CD8-positive, alpha-beta memory T cell (primary cell): Measurements from ENCODE around the gene C12orf75. TPM values are rescaled to one million over a fixed set of nuclear protein-coding genes. Genes with fewer than 3 reads are reported as not detected.
"Not testable (repeated sequence)": the region's sequence is repeated elsewhere in the genome, so short reads cannot be mapped to it uniquely, and the experiment has no call there.

Experiments
- CTCF ChIA-PET: fragments of 350-600 bp; sonication (Branson Sonifier 250); formaldehyde crosslinking; loops from one replicate; lab custom pipeline; 2021; ENCODE audit warnings: antibody characterized with exemption; lab: Charles Lee
- POLR2A ChIA-PET: fragments of 350-600 bp; sonication (Branson Sonifier 250); formaldehyde crosslinking; loops from one replicate; lab custom pipeline; 2021; ENCODE audit warnings: antibody characterized with exemption; lab: Charles Lee
- DNase-seq, 5 donors: peaks; one replicate each; pipeline versions ENCODE4 v3.0.0 to v3.0.0-alpha.2; 2020 to 2022; ENCODE audit warnings: mixed read lengths in 1 of 5
- H3K27ac ChIP-seq: one replicate; pipeline ENCODE4 v1.7.0; 2013; ENCODE audit warnings: low read depth, mild to moderate bottlenecking, low read length, moderate library complexity
- H3K27me3 ChIP-seq: 2 replicates; pipeline ENCODE4 v1.7.0; 2013; ENCODE audit warnings: low read length, mild to moderate bottlenecking; ENCODE audit not compliant: insufficient read depth, poor library complexity, severe bottlenecking
- H3K36me3 ChIP-seq: 2 replicates; pipeline ENCODE4 v1.7.0; 2013; ENCODE audit warnings: mild to moderate bottlenecking, low read length, moderate library complexity; ENCODE audit not compliant: insufficient read depth
- H3K4me1 ChIP-seq: 2 replicates; pipeline ENCODE4 v1.7.0; 2013; ENCODE audit warnings: mild to moderate bottlenecking, low read length, moderate library complexity; ENCODE audit not compliant: insufficient read depth
- H3K4me3 ChIP-seq: 2 replicates; pipeline ENCODE4 v1.7.0; 2013; ENCODE audit warnings: mild to moderate bottlenecking, low read length
- H3K9me3 ChIP-seq: 2 replicates; pipeline ENCODE4 v1.7.0; 2013; ENCODE audit warnings: mild to moderate bottlenecking, low read length
- H3K27ac Mint-ChIP-seq, 8 donors: one replicate each; pipeline ENCODE4 v1.8.0; 2020 to 2021; ENCODE audit warnings: mixed read lengths in 8 of 8, mild to moderate bottlenecking in 6 of 8, inconsistent platforms in 3 of 8, moderate library complexity in 3 of 8
- H3K27me3 Mint-ChIP-seq, 2 donors: one replicate each; pipeline ENCODE4 v1.8.0; 2020 to 2021; ENCODE audit warnings: mixed read lengths in 2 of 2, mild to moderate bottlenecking in 1 of 2, moderate library complexity in 1 of 2
- H3K36me3 Mint-ChIP-seq, 3 donors: one replicate each; pipeline ENCODE4 v1.8.0; 2020 to 2021; ENCODE audit warnings: mixed read lengths in 3 of 3, inconsistent platforms in 1 of 3, mild to moderate bottlenecking in 1 of 3
- H3K4me1 Mint-ChIP-seq, 3 donors: one replicate each; pipeline ENCODE4 v1.8.0; 2020 to 2021; ENCODE audit warnings: mixed read lengths in 3 of 3, inconsistent platforms in 1 of 3, mild to moderate bottlenecking in 1 of 3
- H3K4me3 Mint-ChIP-seq, 7 donors: one replicate each; pipeline ENCODE4 v1.8.0; 2020 to 2021; ENCODE audit warnings: mixed read lengths in 7 of 7, mild to moderate bottlenecking in 6 of 7, moderate library complexity in 4 of 7, inconsistent platforms in 2 of 7
- H3K9me3 Mint-ChIP-seq, 5 donors: one replicate each; pipeline ENCODE4 v1.8.0; 2020 to 2022; ENCODE audit warnings: mixed read lengths in 5 of 5, mild to moderate bottlenecking in 3 of 5, moderate library complexity in 2 of 5, inconsistent platforms in 1 of 5
- polyA plus RNA-seq: library from polyadenylated mRNA; unstranded; fragments of 300-500 nt; fragmentation: Illumina TruSeq; gene quantifications from one replicate; pipeline ENCODE4 v1.2.3, GENCODE V29; 2021
- total RNA-seq, 2 experiments: library from RNA; stranded (reverse); gene quantifications; one replicate each; pipeline ENCODE4 v1.2.3, GENCODE V29; 2021

C12orf75 gene
- total and polyA plus RNA-seq, 3 experiments from 2014 or later = 52.9 to 181 (median 62.8) TPM

GRCh38 chr12:105302986-105303385, 27.5 kb upstream of the C12orf75 start:
- CTCF ChIA-PET, H3K9me3 ChIP-seq, H3K27ac Mint-ChIP-seq, H3K36me3 ChIP-seq, H3K4me3 ChIP-seq, POLR2A ChIA-PET, H3K4me1 ChIP-seq, H3K4me3 Mint-ChIP-seq, H3K27me3 ChIP-seq, H3K27ac ChIP-seq, H3K4me1 Mint-ChIP-seq, H3K27me3 Mint-ChIP-seq, DNase-seq: not testable (repeated sequence)
- peaks cover 0 to 17% (median 3%) of the 10 kb centered on the region in 3 donors for H3K36me3 Mint-ChIP-seq
- H3K9me3 Mint-ChIP-seq = peaks cover 12 to 25% (median 18%) of the 10 kb centered on the region in 5 donors

GRCh38 chr12:105304626-105305025, 25.9 kb upstream of the C12orf75 start:
- H3K27me3 ChIP-seq, DNase-seq, H3K36me3 ChIP-seq, CTCF ChIA-PET, POLR2A ChIA-PET, H3K27me3 Mint-ChIP-seq, H3K4me3 Mint-ChIP-seq, H3K4me3 ChIP-seq, H3K27ac ChIP-seq, H3K27ac Mint-ChIP-seq, H3K9me3 ChIP-seq, H3K4me1 ChIP-seq, H3K4me1 Mint-ChIP-seq: not testable (repeated sequence)
- peaks cover 0 to 21% (median 0%) of the 10 kb centered on the region in 3 donors for H3K36me3 Mint-ChIP-seq
- H3K9me3 Mint-ChIP-seq = peaks cover 7 to 17% (median 13%) of the 10 kb centered on the region in 5 donors

- H3K27ac ChIP-seq, H3K4me3 Mint-ChIP-seq, H3K4me1 Mint-ChIP-seq, CTCF ChIA-PET, H3K9me3 ChIP-seq, POLR2A ChIA-PET, H3K27me3 ChIP-seq, H3K9me3 Mint-ChIP-seq, DNase-seq, H3K4me3 ChIP-seq, H3K27ac Mint-ChIP-seq, H3K36me3 ChIP-seq, H3K4me1 ChIP-seq: not testable (repeated sequence)
- Mint-ChIP-seq H3K36me3 (peaks cover 0 to 14% (median 0%) of the 10 kb centered on the region in 3 donors), H3K27me3 (peaks cover 3 to 13% of the 10 kb centered on the region in 2 donors)
Observed at GRCh38 chr12:105307601-105308314, 22.7 kb upstream of the C12orf75 start.

GRCh38 chr12:105308839-105309238, 21.7 kb upstream of the C12orf75 start:
- H3K27ac ChIP-seq, DNase-seq, H3K9me3 ChIP-seq, CTCF ChIA-PET, H3K4me1 ChIP-seq, POLR2A ChIA-PET, H3K4me1 Mint-ChIP-seq, H3K4me3 Mint-ChIP-seq, H3K27me3 ChIP-seq, H3K36me3 ChIP-seq, H3K27ac Mint-ChIP-seq, H3K4me3 ChIP-seq: not testable (repeated sequence)
- Mint-ChIP-seq H3K27me3 (peaks cover 4 to 13% of the 10 kb centered on the region in 2 donors), H3K36me3 (peaks cover 0 to 14% (median 0%) of the 10 kb centered on the region in 3 donors), H3K9me3 (peaks cover 8 to 13% (median 11%) of the 10 kb centered on the region in 5 donors)

- H3K9me3 ChIP-seq, H3K36me3 ChIP-seq, POLR2A ChIA-PET, H3K4me1 ChIP-seq, H3K4me3 ChIP-seq, H3K27ac ChIP-seq, H3K27me3 ChIP-seq, CTCF ChIA-PET, H3K4me1 Mint-ChIP-seq, H3K27ac Mint-ChIP-seq, DNase-seq, H3K4me3 Mint-ChIP-seq: not testable (repeated sequence)
- Mint-ChIP-seq H3K9me3 (peaks cover 13 to 18% (median 16%) of the 10 kb centered on the region in 5 donors), H3K27me3 (peaks cover 4 to 13% of the 10 kb centered on the region in 2 donors), H3K36me3 (peaks cover 0 to 17% (median 0%) of the 10 kb centered on the region in 3 donors)
Observed at GRCh38 chr12:105309384-105309783, 21.1 kb upstream of the C12orf75 start.

GRCh38 chr12:105310476-105311085, 19.9 kb upstream of the C12orf75 start:
- CTCF ChIA-PET, POLR2A ChIA-PET: not testable (repeated sequence)

GRCh38 chr12:105311936-105312335, 18.6 kb upstream of the C12orf75 start:
- H3K27ac ChIP-seq, H3K4me3 ChIP-seq, H3K9me3 ChIP-seq, POLR2A ChIA-PET, DNase-seq, H3K27me3 ChIP-seq, H3K4me3 Mint-ChIP-seq, H3K4me1 ChIP-seq, CTCF ChIA-PET, H3K27ac Mint-ChIP-seq, H3K36me3 ChIP-seq: not testable (repeated sequence)
- Mint-ChIP-seq H3K36me3 (peaks cover 0 to 17% (median 0%) of the 10 kb centered on the region in 3 donors), H3K27me3 (peaks cover 4 to 13% of the 10 kb centered on the region in 2 donors), H3K9me3 (peaks cover 16 to 23% (median 16%) of the 10 kb centered on the region in 5 donors), H3K4me1 (peaks cover 7 to 14% (median 12%) of the 10 kb centered on the region in 3 donors)

More at GRCh38 chr12:105310476-105311085, 19.9 kb upstream of the C12orf75 start:
- not testable (repeated sequence) for H3K27ac ChIP-seq, H3K4me3 Mint-ChIP-seq, H3K27ac Mint-ChIP-seq, H3K4me3 ChIP-seq, H3K36me3 ChIP-seq, H3K9me3 ChIP-seq, H3K4me1 ChIP-seq, DNase-seq, H3K27me3 ChIP-seq
- Mint-ChIP-seq H3K9me3 (peaks cover 16 to 23% (median 16%) of the 10 kb centered on the region in 5 donors), H3K36me3 (peaks cover 0 to 17% (median 0%) of the 10 kb centered on the region in 3 donors), H3K27me3 (peaks cover 4 to 13% of the 10 kb centered on the region in 2 donors), H3K4me1 (peaks cover 6 to 10% (median 10%) of the 10 kb centered on the region in 3 donors)

- H3K27me3 Mint-ChIP-seq, H3K36me3 Mint-ChIP-seq, CTCF ChIA-PET, DNase-seq, H3K4me3 ChIP-seq, H3K4me1 ChIP-seq, H3K9me3 ChIP-seq, H3K27ac ChIP-seq, POLR2A ChIA-PET, H3K27me3 ChIP-seq, H3K36me3 ChIP-seq, H3K4me3 Mint-ChIP-seq, H3K27ac Mint-ChIP-seq: not testable (repeated sequence)
- peaks cover 13 to 18% (median 16%) of the 10 kb centered on the region in 5 donors for H3K9me3 Mint-ChIP-seq
- H3K4me1 Mint-ChIP-seq = peaks cover 7 to 14% (median 12%) of the 10 kb centered on the region in 3 donors
Observed at GRCh38 chr12:105313755-105314154, 16.7 kb upstream of the C12orf75 start.
